Testis (tissue), 2 donors: ENCODE measurements around the gene TMEM80.

ENCODE experiments used
- CTCF ChIP-seq, 3 experiments: fragments of 450-650 bp in 2 of 3; fragments of 200-600 bp in 1 of 3; sonication (generic) in 1 of 3; IDR thresholded peaks; one replicate each; pipeline ENCODE4 v1.5.1; 2016 to 2019; ENCODE audit warnings: antibody characterized with exemption in 3 of 3, mild to moderate bottlenecking in 2 of 3, moderate library complexity in 1 of 3
- POLR2A ChIP-seq: fragments of 450-650 bp; IDR thresholded peaks from one replicate; pipeline ENCODE4 v1.6.1; 2017; ENCODE audit warnings: antibody characterized with exemption, mild to moderate bottlenecking, moderate library complexity

- no peak for TF ChIP-seq CTCF (IDR thresholded peaks at IDR 0.05)
- no peak for TF ChIP-seq POLR2A
Measured at GRCh38 chr11:699116-699508, 3.5 kb downstream of the TMEM80 start.
